HG02642 (cell line): ENCODE data around the gene CTDSP2.
"Not testable (repeated sequence)": the region's sequence is repeated elsewhere in the genome, so short reads cannot be mapped to it uniquely, and the experiment has no call there.

Experiments
- ATAC-seq: cut with Tn5 transposase; IDR thresholded peaks from one replicate; pipeline ENCODE4 v1.9.1; 2021; ENCODE audit warnings: mild to moderate bottlenecking; ENCODE audit not compliant: unreplicated experiment, poor library complexity

The CTDSP2 gene

DNA sequence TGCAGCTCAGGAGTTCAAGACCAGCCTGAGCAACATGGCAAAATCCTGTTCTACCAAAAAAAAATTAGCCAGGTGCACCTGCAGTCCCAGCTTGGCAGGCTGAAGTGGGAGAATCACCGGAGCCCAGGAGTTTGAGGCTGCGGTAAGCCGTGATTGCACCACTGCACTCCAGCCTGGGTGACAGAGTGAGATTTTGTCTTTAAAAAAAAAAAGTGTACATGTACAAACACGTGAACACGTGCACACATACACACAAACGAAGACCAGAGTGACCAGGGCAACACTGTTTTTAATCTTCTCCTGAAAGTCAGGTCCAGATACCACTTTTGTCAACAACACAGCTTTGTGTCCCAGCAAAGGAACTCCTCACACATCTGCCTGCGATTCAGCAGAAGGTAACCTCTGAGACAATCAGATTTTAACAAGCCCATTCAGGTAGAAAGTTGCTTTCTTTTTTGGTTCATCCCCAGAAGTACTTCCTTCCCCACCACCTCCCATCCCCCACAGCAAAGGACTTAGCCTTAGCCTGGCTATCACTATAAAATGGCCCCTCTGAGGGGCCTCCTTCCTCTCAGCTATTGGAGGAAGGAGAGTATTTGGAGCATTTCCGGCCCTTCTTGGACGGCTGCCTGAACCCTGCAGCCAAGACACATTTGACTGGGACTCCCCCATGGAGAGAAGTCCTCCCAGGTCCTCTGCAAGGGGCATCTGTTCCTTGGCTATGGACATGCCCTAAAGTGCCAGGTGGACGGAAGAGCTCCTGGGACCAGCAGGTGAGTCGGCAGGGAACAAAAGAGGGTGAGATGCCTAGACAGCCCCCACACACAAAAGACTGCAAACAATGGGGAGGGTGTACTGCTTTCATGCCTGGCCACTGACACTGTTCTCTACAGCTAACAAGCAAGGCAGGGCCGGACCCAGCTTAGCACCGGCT is 9.8 kb downstream of the CTDSP2 start:
- ATAC-seq, result peak; percentile 40

- ATAC-seq, result no peak
Measured at GRCh38 chr12:57835366-57836288, 10.9 kb downstream of the CTDSP2 start.

- ATAC-seq, result no peak
Measured at GRCh38 chr12:57834086-57834876, 12.2 kb downstream of the CTDSP2 start.

DNA sequence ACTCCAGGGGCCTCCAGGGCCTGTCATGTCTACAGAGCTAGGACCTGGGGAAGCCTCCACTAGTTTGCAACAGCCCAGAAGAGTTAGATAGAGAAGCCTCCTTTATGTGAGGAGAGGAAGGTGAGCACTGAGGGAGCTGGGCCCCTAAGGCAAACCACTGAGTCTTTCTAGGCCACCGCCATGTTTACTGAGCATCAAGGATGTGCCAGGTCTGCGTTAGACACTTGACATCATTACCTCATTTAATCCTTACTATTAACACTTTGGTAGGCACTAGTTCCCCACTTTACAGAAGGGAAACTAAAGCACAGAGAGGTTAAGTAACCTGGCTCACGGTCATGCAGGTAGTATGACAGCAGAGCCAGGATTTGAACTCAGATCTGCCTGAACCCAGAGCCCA is 12.9 kb downstream of the CTDSP2 start:
- no peak for ATAC-seq

DNA sequence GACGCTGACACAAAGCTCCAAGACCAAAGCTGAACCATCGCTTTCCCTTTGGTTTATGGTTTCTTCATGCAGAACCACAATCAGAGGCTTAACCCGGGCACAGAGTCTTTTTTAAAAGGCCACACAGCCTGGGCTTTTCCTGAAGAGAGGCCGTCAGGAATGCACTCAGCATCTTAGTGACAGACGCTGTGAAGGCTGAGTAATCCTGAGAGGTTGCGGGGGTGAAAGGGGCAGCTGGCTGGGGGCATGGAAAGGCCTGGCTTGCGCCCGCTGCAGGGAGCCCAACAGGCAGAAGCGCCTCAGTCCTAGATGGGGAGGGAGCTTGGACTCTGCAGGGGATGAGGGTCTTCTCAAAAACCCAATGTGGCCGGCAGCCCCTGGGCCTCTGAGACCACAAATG is 13.6 kb downstream of the CTDSP2 start:
- no peak for ATAC-seq

- no peak for ATAC-seq
Measured at GRCh38 chr12:57830393-57830792, 16.1 kb downstream of the CTDSP2 start.

- no peak for ATAC-seq
Measured at GRCh38 chr12:57829025-57829777, 17.3 kb downstream of the CTDSP2 start.

GRCh38 chr12:57826966-57827365 is 19.6 kb downstream of the CTDSP2 start:
- ATAC-seq, result no peak

- no peak for ATAC-seq
Measured at GRCh38 chr12:57826400-57826799, 20.1 kb downstream of the CTDSP2 start.

DNA sequence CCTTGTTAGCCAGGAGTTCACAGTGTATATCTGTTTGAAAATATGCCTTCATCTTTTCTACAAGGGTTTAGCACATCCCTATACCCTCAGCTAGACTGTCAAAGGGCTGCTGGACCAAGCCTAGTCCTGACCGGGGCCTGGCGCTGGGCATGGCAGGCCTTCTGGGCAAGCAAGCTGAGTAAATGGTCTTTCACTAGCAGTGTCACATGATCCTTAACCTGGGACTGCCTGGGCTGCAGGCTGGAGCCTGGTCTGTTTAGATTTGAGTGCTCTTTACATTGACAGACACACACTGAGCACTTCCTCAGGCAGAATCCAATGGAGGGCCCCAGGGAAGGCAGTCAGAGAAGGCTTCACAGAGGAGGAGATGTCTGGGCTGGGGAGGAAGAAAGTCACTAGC is 21.1 kb downstream of the CTDSP2 start:
- ATAC-seq, result no peak

DNA sequence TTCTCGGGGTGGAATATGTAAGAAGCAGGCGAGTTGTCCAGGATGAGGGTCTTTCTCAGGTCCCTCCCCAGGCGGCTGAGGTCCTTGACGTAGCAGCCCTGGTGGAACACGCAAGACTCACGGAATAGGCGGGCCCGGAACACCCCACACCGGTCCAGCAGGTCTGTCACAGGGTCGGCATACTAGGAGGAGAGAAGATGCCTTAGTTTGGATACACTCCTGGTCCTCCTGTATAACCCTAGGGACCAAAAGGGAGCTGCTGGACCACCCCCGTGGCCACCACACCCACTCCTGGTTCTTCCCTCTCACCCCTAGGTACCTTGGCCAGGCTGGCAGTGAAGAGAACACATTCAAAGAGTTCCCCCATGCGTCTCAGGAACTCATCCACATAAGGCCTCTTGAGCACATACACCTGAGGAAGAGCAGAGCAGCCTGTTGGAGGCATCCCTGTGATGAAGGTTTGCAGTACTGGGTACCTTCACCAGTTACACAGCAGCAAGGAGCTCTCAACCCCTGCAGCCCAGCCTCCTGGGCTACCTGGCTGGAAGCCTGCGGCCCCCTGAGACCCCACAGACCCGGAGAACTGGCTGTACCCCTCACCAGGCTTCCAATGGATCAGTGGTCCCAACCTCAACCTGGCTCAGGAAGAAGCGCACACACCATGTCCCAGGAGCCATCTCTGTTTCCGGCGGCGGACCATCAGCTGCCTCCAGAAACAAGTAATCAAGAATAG is 22.5 kb downstream of the CTDSP2 start:
- no peak for ATAC-seq

DNA sequence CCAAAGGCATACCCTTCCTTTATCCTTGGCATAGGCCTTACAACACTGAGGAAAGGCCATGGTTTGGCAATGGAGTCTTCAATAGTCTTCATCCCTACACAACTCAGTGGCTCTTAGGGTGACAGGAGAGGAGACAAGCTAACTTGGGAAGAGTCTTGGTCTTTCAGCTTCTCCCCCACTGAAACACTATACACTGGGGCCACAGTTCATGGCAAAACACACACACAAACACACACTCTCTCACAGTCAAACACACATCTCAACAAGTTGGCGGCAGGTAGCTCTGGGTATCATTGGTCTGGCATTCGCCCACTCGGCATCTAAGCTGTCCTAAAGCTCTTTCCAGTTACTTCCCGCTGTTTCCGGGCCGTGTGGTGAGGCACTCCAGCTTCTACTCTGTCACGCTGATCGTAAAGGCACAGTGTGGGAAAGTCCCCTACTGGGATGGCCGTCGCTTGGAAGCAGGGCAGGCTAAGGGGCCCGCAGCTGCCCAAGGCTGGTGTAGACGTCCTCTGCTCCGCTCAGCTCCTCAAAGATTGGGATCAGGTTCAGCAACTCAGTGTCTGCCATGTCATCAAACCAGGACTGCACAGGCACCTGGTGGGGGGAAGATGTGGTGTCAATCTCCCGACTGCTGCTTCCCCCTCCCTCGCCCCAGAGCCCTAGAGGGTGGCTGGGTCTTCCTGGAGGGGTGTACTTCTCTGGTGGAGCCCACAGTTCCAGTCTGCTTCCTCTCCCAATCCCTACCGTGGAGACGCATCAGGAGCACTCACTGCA is 23.2 kb downstream of the CTDSP2 start:
- no peak for ATAC-seq

DNA sequence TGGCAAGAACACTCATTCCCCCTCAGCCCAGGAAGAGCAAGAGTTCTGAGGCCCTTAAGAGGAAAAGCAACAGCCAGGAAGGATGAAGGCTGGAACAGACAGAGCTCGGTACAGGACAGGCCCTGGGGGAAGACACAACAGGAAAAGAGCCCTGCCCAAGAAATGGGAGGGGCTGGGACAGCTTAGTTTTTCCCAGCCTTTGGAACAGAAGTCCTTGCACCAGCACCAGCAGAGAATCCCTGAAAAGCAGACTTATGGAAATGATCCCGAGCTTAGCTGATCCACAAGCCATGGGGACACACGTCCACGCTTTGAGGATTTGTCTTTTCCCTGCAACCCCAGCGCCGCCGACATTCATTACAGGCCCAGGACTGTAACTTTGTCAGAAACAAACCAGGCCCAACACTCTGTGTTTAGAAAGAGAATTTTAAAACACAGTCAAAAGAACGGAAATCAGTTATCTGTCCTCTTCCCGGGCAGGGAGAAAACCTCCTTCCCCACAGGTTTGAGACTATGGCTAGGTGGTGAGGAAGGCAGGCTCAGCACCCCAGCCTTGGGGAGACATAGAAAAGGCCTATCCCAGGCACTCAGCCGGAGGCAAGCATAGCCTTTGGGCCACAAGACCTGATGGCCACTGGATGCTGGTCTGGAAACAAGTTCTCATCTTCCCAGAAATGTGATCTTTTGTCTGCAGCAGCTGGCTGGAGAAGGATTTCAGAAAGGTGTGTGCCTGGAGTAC is 24.0 kb downstream of the CTDSP2 start:
- ATAC-seq, result no peak

- ATAC-seq, result no peak
Measured at GRCh38 chr12:57821474-57822214, 24.9 kb downstream of the CTDSP2 start.

GRCh38 chr12:57821015-57821414 is 25.5 kb downstream of the CTDSP2 start:
- not testable (repeated sequence) for ATAC-seq

DNA sequence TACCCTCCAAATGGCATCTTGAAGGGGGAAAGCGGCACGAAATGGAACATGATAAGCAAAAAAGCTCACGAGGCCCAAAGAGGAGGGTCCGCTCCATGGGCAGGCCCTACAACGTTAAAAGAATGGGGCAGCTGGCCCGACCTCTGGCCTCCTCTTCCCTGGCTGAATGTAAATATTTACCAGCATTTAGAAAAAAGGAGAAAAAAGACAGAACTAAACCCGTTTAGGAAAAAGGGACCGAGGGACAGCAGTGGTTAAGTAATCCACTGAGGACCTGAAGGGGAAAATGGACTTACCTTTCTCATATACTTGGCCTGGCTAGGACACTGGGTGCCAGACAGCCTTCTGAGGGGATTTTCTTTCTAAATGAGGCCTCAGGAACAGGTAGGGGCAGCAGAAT is 26.4 kb downstream of the CTDSP2 start:
- ATAC-seq, result not testable (repeated sequence)

- not testable (repeated sequence) for ATAC-seq
Measured at GRCh38 chr12:57817990-57818331, 28.6 kb downstream of the CTDSP2 start.
